Left colon (tissue), 2 donors: Measurements from ENCODE around the gene CCT7. TPM values are rescaled to one million over a fixed set of nuclear protein-coding genes. Genes with fewer than 3 reads are reported as not detected.

Source experiments
- ATAC-seq: fragments of 200-7000 bp; cut with Tn5 transposase; one replicate; pipeline ENCODE4 v1.9.1; 2020; ENCODE audit warnings: mild to moderate bottlenecking, moderate library complexity
- DNase-seq, 2 donors: peaks; one replicate each; pipeline ENCODE4 v3.0.0-alpha.2; 2020
- intact Hi-C, 2 donors: fragments of 100-400 bp; cut with DNase I in 1 of 2; cut with micrococcal nuclease in 1 of 2; formaldehyde crosslinking; loops; one replicate each; pipeline versions ENCODE4 v1.11.2 to v1.14.0; 2022; cut with DNase I, micrococcal nuclease
- total RNA-seq, 2 donors: library from RNA; stranded (reverse); fragmentation: NEBNext Ultra II Directional; extraction: Animal tissue kit (Norgen Biotek cat#: 25700); gene quantifications; one replicate each; pipeline ENCODE4 v1.2.1, GENCODE V29; 2021
- donor health status: DM: no; HTN: no; CAD: no.
- donor health status: DM: yes; HTN: yes; CAD: no.

The CCT7 gene
- total RNA-seq, 2 donors from 2014 or later: 120 to 140 TPM

DNA sequence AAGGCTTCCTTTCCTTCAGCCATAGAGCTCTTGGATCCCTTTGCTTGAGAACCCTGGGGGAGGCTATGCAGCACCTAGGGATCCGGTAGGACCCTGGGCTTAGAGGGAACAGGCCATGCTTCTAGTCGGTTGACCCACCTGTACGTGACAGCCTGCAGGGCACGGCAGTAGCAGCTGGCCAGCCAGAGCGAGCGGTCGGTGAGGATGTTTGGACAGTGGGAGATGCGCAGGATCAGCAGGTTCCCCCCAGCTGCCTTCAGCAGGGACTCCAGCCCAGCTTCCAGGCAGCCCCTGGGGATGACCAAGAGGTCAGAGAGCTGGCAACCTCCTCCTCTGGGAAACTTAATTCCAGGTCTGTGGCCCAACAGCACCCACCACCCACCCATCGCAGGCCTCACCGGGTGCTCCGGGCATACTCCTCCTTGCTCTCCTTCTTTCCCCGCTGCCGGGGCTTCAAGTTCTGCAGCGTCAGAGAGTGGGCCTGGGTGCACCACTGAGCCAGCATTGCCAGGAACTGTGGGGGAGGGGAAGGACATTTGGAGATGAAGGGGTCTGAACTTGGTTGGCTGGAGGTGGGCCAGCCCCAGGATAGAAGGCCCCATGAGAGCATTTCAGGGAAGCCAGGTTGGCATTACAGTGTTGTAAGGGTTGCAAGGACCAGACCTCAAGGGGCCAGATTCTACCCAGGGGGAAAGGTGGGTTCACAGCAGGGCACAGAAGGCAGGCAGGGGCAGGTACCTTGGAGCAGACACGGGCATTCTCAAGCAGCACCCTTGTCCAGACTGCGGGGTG is 29.6 kb downstream of the CCT7 start:
- ATAC-seq (no peak), DNase-seq (no peak)
- intact Hi-C loops: no loop called here

GRCh38 chr2:73264332-73264606 is 30.2 kb downstream of the CCT7 start:
- no peak for DNase-seq
- ATAC-seq: no peak
- intact Hi-C loops: no loop called here

GRCh38 chr2:73264783-73265182 is 30.7 kb downstream of the CCT7 start:
- ATAC-seq: no peak
- DNase-seq: no peak
- intact Hi-C loops: no loop called here

- DNase-seq (no peak), ATAC-seq (no peak)
- intact Hi-C loops: no loop called here
These were observed 31.4 kb downstream of the CCT7 start for GRCh38 chr2:73265298-73266060.

- no peak for DNase-seq
These were observed 32.2 kb downstream of the CCT7 start for GRCh38 chr2:73266061-73266901.

DNA sequence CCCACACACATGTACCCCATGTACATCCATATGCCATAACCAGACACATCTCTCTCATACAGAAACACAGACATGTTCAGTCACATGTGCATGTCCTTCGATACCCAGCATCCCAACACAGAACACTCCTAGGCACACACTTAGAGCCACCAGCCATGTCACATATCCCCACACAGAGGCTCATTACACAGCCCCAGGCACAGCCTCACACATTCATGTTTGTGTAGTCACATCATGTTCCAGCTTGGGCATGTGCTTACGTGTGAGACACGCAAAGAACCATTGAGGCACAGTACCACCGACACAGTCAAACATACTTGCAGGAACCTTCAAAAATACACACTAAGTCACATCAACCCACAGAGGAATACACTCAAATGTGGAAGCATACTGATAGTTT is 32.9 kb downstream of the CCT7 start:
- DNase-seq (no peak), ATAC-seq (no peak)
- intact Hi-C loops: no loop called here

More at GRCh38 chr2:73266061-73266901, 32.2 kb downstream of the CCT7 start:
- no peak for ATAC-seq
- intact Hi-C loops: no loop called here

DNA sequence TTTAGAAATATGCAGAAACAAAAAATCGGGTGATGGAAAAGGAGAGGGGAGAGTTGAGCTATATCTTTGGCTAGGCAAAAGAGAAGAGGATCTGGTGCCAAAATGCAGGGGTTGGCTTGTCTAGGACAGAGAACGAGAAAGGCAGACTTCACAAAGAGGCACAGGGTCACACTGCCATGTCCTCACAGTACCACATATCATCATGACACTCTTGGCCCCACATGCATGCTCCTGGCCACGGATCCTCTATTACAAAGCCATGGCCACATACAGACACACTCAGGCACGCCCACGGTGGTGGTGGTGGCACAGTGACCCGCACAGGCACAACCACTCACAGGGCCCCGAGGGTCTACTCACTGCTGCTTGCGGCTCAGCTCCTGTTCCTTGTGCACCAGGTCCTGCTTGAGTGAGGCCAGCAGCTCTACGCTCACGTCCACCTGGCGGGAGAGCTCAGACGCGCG is 34.3 kb downstream of the CCT7 start:
- no peak for DNase-seq
- intact Hi-C loops: no loop called here

DNA sequence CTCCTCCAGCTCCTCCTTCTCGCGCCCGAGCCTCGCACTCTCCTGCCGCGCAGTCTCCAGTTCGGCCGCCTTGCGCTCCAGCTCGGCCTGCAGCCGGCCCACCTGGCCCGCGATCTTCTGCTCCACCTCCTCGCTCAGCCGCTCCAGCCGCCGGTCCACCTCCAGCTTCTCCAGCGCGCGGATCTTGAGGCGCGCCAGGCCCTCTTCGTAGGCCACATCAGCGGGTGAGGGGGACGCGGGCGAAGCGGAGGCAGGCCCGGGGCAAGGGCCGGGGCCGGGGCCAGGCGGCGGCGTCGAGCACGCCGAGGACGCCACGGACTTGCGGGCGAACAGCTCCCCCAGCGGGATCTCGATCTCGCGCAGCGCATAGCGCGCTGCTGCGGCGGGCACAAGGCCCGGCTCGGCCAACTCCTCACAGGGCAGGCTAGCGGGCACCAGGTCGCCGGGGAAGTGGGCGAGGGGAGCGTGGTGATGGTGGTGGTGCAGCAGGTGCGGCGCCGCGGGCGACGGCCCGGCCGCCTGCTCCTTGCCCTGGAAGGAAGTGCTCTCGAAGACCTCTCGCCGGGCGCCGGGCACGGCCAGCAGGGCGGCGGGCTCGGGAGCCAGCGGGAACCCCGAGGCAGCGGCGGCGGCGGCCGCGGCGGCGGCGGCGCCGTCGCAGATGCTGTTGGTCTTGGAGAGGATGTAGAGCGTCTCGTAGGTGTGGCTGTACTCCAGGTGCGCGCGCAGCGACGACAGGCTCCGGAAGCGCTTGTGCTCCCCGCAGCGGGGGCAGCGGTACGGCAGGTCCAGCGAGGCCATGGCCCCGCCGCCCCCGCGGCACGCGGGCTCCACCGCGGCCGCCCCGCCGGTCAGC is 35.0 kb downstream of the CCT7 start:
- intact Hi-C loops: no loop called here
- ATAC-seq (peak; percentile 88), DNase-seq (peak; percentile 79 to 89)

More for the DNA sequence above, 34.3 kb downstream of the CCT7 start:
- ATAC-seq: no peak

- no peak for ATAC-seq
- DNase-seq: no peak
- intact Hi-C loops: no loop called here
These were observed 35.8 kb downstream of the CCT7 start for GRCh38 chr2:73269686-73270465.

- ATAC-seq (no peak), DNase-seq (no peak)
- intact Hi-C loops: no loop called here
These were observed 38.2 kb downstream of the CCT7 start for GRCh38 chr2:73272270-73272669.

DNA sequence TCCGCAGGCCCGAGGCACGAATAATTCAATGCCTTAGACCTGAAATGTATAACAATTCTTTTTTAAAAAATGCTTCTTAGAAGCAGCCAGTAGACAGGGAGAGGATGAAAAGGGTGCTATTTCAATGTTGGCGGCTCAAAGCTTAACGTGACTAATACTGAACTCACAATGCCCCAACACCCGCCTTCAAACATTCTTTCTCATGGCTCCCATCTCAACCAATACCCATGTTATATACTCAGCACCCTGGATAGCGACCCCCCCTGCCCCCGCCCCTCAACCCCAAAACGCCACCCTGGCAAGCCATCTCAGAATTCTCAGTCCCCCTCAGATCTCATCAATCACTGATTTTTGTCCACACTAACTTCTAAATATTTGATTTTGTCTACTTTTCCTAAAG is 45.7 kb downstream of the CCT7 start:
- intact Hi-C loops: no loop called here
- ATAC-seq (no peak), DNase-seq (no peak)

DNA sequence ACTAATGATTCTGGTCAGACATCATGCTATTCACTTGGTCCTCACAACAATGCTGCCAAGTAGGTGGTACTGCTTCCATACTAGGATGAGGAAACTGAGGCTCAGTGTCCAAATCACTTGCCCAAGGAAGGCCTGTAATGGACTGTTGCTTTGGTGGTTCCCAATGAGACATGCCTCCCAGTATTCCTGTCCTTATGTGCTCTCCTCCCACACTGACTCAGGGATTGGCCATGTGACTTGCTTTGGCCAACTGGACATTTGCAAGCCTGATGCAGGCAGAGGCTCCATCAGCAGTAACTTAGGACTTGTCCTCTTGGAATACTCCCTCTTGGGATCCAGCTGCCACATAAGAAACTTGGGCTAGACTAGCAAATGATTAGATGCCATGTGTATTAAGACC is 47.1 kb downstream of the CCT7 start:
- DNase-seq (no peak), ATAC-seq (no peak)
- intact Hi-C loops: no loop called here

- DNase-seq (no peak), ATAC-seq (no peak)
- intact Hi-C loops: no loop called here
These were observed 48.9 kb downstream of the CCT7 start for GRCh38 chr2:73282924-73283544.

- intact Hi-C loops: no loop called here
- DNase-seq: peak in 1 of 2 donors; percentile 26
- ATAC-seq: peak; percentile 23
These were observed 49.6 kb downstream of the CCT7 start for GRCh38 chr2:73283545-73284295.

DNA sequence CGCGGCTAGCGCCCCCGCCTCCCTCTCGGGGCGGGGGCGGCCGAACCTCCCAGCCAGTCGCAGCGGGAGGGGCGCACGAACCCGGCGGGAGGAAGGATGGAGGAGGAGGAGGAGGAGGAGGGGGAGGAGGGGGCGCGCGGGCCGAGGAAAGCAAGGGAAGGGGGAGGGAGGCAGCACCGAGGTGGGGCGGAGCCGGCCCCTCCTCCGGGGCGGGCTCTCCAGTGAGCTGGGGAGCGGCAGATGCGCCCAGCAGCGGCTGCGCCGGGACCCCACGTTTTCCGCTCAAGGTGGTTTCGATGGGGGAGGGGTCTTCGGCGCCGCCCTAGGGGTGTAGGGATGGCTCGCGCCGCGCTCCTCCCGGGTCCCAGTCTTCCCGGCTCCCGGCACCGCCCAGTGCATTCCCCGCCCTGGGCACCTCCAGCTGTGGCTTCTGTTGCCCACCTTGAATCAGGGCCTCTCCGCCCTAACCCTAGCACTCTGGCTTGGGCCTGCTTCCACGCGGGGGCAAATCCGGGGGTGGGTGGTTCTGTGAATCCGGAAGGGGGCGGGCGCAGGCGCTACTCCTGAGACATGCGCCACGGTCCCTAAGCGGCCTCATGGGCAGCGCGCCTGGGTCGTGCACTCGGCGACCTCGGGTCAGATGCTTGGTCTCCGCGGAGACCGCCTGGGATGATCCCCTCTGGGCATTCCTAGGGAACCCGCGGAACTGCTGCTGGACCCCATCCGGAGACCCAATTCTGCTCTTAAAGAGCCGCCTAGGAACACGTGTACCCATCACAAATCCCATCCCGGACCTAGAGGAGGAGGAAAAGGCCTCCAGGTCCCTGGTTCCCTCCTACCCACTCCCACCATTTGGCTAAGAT is 50.4 kb downstream of the CCT7 start, which contains the start of gene FBXO41:
Gene FBXO41 (minus strand): TSS at position 183 of the 863 bp plus-strand sequence. CDS start 14,848 bp downstream, outside the sequence.
- ATAC-seq (peak; percentile 80), DNase-seq (peak in 1 of 2 donors; percentile 67)
- intact Hi-C loops: no loop called here
